AG04450 (cell line): ENCODE measurements around the gene ASIP. TPM values are rescaled to one million over a fixed set of nuclear protein-coding genes. Genes with fewer than 3 reads are reported as not detected.

Source experiments
- CTCF ChIA-PET: fragments of 300-600, 350-600 bp; formaldehyde crosslinking; extraction: SDS; loops from one replicate; lab custom pipeline; 2022; ENCODE audit warnings: antibody characterized with exemption, inconsistent platforms; lab: Charles Lee
- POLR2A ChIA-PET: fragments of 350-600 bp; formaldehyde crosslinking; extraction: SDS; loops from one replicate; lab custom pipeline; 2021; ENCODE audit warnings: antibody characterized with exemption, inconsistent platforms; lab: Yijun Ruan, JAX
- DNase-seq: peaks from one replicate; pipeline ENCODE4 v3.0.0-alpha.2; 2011; ENCODE audit warnings: low read depth, low spot score
- H3K27ac ChIP-seq: one replicate; pipeline ENCODE4 v1.5.1; 2012; ENCODE audit warnings: low read depth, low read length, control low read depth
- H3K27me3 ChIP-seq: one replicate; pipeline ENCODE4 v1.6.0; 2012; ENCODE audit warnings: low read length; ENCODE audit not compliant: control insufficient read depth, insufficient read depth
- H3K4me3 ChIP-seq: 2 replicates; pipeline ENCODE4 v1.5.1; 2011; ENCODE audit warnings: mild to moderate bottlenecking, low read depth, low read length, control low read depth
- H3K9me3 ChIP-seq: 2 replicates; pipeline ENCODE4 v1.5.1; 2012; ENCODE audit warnings: low read length; ENCODE audit not compliant: control insufficient read depth, insufficient read depth
- CTCF ChIP-seq: IDR thresholded peaks from 2 replicates; pipeline ENCODE4 v1.5.1; 2011; ENCODE audit warnings: low read depth, low read length, control low read depth, inconsistent platforms
- polyA plus RNA-seq: library from polyadenylated mRNA; depleted of rRNA; stranded (reverse); fragments of >200 nt; gene quantifications from 2 replicates; pipeline ENCODE4 v1.2.3, GENCODE V29; 2011; rRNA removed

Gene ASIP
- polyA plus RNA-seq, 1 experiment: not detected

- Histone ChIP-seq H3K4me3 (peak overlapping the region; percentile 51), H3K27me3 (no peaks in the 10 kb centered on the region), H3K9me3 (no peaks in the 10 kb centered on the region), H3K27ac (no peak overlapping the region)
- ChIA-PET CTCF (interaction anchor here (0.5 to 5.3 kb wide), 99 partner anchors 8 to 560 kb away, joined by 3 to 66 read pairs (median 5); partner anchors contain the start of genes AHCY, DYNLRB1, ITCH and TP53INP2), POLR2A (interaction anchor here (1.0 to 1.2 kb wide), 5 partner anchors 10 to 457 kb away, joined by 3 to 7 read pairs (median 3); partner anchors contain the start of genes AHCY, DYNLRB1 and ITCH)
- peak; percentile 69 for DNase-seq
- TF ChIP-seq CTCF: peak; percentile 100
Observed at GRCh38 chr20:34312544-34313217, 71.5 kb downstream of the ASIP start.

- Histone ChIP-seq H3K27me3 (no peaks in the 10 kb centered on the region), H3K9me3 (no peaks in the 10 kb centered on the region), H3K4me3 (no peak overlapping the region), H3K27ac (no peak overlapping the region)
- CTCF ChIA-PET: interaction anchor here (3.9 to 5.3 kb wide), 2 partner anchors 209 to 453 kb away, joined by 52 to 66 read pairs; no protein-coding TSS in a partner anchor
- POLR2A ChIA-PET: interaction anchor here (1.6 kb wide), 1 partner anchor 48 kb away, joined by 4 read pairs; the partner anchor contains the start of gene ITCH
- no peak for DNase-seq
- no peak for TF ChIP-seq CTCF
Observed at GRCh38 chr20:34315236-34315635, 74.0 kb downstream of the ASIP start.

- no peak for TF ChIP-seq CTCF
- CTCF ChIA-PET: no interaction called here
- no peak for DNase-seq
- Histone ChIP-seq H3K27me3 (no peaks in the 10 kb centered on the region), H3K4me3 (no peak overlapping the region), H3K9me3 (no peaks in the 10 kb centered on the region), H3K27ac (no peak overlapping the region)
- POLR2A ChIA-PET: no interaction called here
Observed at GRCh38 chr20:34316196-34316814, 75.1 kb downstream of the ASIP start.

Other genes starting within 250 kb of the ASIP start
- gene RALY, start 247.5 kb upstream of the ASIP start, polyA plus RNA-seq: 79.2 and 106 TPM in 2 replicates
- 119 and 161 TPM in 2 replicates for gene EIF2S2, start 129.2 kb upstream of the ASIP start, polyA plus RNA-seq
- 101 and 121 TPM in 2 replicates for gene AHCY, start 61.9 kb downstream of the ASIP start, polyA plus RNA-seq
- gene ITCH, start 121.8 kb downstream of the ASIP start, polyA plus RNA-seq: 20.3 and 23.2 TPM in 2 replicates